ENCODE measurements around the gene PHC2.

- no peak for TF ChIP-seq CTCF (IDR thresholded peaks at IDR 0.05)
- no peak for TF ChIP-seq ZFX (IDR thresholded peaks at IDR 0.05; ENCODE audit: borderline replicate concordance)
Measured at GRCh38 chr1:33445108-33445507, 14.2 kb upstream of the PHC2 start.

All from 22Rv1 (cell line).